Measurements from ENCODE around the gene KARS1.

Gene KARS1

DNA sequence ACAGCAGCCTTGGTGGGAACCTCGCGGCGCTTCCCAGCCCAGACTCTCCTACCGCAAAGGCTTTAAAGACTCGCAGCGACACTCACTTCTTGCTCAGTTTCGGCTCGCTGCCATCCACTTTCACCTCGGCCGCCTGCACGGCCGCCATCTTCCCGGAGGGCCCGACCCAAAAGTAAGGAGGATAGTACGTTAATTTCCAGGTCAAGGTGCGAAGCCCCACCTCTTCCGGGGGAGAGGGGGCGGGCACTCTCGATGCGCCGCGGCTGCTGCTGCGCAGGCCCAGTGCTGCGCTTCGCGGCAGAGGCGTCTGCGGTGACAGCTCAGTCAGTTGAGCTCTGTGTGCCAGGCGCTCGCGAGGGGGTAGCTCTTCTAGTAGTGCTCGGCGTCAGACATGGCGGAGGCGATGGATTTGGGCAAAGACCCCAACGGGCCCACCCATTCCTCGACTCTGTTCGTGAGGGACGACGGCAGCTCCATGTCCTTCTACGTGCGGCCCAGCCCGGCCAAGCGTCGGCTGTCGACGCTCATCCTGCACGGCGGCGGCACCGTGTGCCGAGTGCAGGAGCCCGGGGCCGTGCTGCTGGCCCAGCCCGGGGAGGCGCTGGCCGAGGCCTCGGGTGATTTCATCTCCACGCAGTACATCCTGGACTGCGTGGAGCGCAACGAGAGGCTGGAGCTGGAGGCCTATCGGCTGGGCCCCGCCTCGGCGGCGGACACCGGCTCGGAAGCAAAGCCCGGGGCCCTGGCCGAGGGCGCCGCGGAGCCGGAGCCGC, at the start of gene KARS1, which contains the start of gene TERF2IP:
TSS of gene KARS1 (minus strand) at position 174 of the 773 bp plus-strand sequence. CDS start at position 148, 26 bp downstream.
TSS of gene TERF2IP (plus strand) at position 282 of the 773 bp plus-strand sequence. CDS start at position 392, 110 bp downstream.
- peak; percentile 80 for DNase-seq

- DNase-seq = no peak
Observed at GRCh38 chr16:75695708-75696107, 48.2 kb upstream of the KARS1 start.

GRCh38 chr16:75687361-75687760, 39.9 kb upstream of the KARS1 start:
- no peak for DNase-seq

DNA sequence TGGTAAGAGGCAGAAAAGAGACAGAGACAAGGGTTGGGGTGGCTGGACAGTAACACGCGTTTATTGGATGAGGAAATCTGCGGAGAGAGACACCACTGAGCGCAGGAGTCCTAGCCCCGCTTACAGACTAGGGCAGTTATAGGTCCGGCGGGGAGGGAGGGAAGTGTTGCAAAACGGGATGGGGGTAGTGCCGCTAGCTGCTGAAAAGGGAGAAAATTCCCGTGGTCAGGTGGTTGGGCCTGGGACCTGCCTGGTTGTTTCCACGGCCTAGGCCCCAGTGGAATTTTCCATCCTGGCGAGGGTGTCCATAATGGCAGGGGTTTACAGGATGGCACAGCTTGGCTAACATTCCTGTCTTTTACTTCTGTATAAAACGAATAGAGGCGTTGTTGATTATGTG, 34.8 kb upstream of the KARS1 start:
- DNase-seq = no peak

DNA sequence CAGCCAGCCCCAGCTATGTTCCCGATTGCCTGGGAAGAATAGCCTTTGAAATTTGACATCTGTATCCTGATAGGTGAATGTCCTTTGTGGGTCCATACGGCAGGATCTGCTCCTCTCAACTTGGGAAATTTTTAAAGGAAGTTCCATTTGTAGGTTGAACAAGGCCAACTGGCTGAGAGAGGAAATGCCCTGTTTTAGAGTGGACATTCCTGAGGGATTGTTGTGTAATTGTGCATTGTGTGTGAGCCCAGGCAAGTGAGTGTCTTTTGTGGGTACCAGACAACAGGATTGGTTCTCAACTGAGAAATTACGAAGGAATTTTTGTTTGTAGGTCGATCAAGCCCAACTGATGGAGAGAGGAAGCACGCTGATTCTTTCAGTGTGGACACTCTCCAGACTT, 31.9 kb upstream of the KARS1 start:
- DNase-seq = no peak

DNA sequence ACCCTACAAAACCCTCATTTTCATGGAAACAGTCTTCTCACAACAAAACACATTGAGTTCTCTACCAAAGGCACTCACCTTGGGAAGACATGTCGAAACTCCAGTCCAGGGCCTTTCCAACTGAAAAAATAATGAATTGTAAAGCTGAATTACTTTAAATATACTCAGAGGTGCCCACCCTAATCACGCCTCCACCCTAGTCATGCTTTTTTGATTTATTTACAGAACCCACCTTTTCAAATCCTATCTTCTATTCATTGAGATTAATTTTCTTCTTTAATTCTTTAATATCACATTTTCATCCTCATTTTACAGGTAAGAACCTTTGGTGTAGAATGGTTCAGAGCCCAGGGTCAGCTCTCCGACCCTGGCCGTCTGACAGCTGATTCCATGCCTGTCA, 29.4 kb upstream of the KARS1 start, which contains the start of gene CPHXL2:
TSS of gene CPHXL2 (minus strand) at position 101 of the 400 bp plus-strand sequence. CDS start at position 91, 10 bp downstream.
- no peak for DNase-seq

DNA sequence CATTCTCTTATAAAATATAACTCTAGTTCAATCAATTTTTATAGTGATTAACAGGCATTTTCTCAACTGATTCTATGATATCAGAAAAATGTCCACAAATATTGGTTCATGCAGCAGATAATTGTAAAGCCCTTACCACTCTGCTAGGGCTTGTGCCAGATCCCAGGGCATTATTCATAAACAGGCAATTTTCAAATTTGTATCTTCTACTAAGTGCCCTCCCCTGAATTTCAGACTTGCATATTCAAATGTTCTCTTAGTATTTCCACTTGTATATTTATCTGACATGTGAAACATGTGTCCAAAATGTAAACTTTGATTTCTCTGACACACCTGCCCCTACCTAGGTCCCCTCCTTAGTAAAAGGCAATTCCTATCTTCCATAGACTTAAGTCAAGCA, 20.0 kb upstream of the KARS1 start:
- DNase-seq = no peak

- DNase-seq = no peak
Observed at GRCh38 chr16:75660726-75661302, 13.3 kb upstream of the KARS1 start.

GRCh38 chr16:75660321-75660720, 12.9 kb upstream of the KARS1 start:
- no peak for DNase-seq

DNA sequence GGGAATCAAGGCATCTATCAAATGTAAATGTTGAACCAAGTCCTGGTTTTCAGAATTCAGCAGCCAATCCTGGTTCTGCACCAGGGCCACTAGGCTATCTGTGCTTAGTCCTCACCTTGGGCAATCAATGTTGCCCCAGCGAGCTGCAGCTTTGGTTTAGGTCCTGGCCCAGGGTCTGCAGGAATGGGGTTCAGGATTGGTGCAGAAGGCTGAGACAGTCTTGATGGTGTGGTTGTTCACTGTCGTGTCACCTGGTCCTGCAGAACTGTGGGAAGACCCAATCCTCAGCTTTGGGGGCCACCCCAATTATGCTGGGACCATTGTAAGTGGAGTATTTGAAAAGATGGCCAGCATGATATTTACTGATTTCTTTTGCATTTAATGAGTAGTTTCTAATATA, 10.7 kb upstream of the KARS1 start:
- no peak for DNase-seq

DNA sequence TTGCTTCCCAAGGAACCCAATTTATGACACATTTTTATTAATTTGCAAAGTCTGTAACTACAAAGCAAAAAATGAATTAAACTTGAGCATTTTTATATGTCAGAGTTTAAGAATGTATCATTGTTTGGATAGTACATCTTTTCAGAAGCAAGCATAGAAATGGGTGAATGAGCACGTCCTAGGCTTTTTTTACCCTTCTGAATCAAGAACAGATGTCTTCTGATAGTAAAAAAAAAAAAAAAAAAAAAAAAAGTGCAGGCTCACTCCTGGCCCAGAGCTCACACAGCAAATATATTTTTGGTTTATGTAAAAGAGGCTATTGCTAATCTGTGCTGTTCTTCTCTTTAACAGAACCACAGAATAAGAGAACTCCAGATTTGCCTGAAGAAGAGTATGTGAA, 6.5 kb upstream of the KARS1 start:
- DNase-seq = peak; percentile 24

DNA sequence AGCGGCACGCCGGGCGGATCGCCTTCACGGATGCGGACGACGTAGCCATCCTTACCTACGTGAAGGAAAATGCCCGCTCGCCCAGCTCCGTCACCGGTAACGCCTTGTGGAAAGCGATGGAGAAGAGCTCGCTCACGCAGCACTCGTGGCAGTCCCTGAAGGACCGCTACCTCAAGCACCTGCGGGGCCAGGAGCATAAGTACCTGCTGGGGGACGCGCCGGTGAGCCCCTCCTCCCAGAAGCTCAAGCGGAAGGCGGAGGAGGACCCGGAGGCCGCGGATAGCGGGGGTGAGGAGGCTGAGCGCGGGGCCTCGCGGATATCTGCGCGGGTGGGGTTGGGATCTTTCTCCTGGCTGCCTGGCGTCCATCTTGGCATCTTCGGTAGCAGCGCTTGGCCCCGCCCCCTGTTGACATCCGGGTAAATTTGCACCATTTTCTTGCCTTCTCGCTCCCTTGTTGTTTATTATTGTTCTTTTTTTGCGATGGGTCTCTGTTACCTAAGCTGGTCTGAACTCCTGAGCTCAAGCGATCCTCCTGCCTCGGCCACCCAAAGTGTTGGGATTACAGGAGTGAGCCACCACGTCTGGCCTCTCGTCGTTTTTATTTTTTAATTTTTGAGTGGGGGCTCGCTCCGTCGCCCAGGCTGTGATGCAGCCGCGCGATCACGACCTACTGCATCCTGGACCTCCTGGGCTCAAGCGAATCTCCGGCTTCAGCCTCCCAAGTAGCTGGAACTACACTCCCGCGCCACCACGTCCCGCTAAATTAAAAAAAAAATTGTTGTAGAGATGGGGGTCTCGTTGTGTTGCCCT, 1.0 kb upstream of the KARS1 start:
- DNase-seq = peak; percentile 60

DNA sequence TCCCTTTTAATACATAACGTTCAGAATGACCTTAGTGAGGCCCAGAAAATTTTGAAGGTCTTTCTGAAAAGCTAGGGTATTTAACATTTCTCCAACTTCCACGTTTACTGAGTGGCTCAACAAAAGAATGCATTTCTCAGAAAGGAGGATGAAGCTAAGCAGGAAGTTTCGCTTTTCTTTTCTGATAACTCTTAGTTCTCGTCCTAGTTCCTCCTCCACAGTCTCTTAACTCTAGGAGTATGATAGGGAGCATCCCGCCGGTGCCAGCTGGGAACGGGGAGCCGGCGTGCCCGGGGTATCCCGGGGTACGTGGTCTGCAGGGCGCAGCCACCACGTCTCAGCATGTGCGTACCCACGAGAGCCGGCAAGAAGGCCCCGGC, 363 bp downstream of the KARS1 start:
- DNase-seq = no peak

DNA sequence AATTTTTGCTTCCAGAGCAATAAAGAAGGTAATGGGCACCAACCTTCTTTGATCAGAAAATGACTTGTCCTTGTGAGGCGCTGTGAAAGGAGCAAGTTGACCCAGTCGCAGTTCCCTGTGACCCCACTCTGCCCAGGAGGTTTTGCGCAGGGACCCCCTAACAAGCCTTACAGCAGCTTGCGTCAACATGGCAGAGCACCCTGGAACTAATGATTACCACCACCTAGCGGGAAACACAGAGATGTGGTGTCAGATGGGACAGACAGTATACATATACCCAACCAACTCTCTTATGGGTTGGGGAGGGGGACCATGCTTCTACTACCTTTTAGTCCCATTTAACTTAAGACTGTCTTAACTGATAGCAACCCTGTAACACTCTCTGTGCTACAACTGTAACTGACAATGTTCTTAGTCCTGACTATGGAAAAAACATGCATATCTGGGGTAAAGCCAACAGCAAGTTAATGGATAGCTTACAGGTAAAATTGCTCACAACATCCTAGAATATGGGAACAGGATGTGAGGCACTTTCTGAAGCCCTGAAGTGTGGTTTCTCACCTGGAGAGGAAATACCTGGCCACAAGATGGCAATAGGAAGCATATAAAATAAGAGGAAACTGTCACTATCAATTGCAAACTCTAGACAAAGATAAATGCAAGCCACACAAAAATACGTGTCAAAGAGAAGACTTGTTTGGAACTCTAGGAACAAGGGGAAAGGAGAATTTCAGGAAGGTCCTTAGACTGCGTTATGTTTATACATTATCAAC, 3.0 kb downstream of the KARS1 start:
- no peak for DNase-seq

- DNase-seq = no peak
Observed at GRCh38 chr16:75640598-75640997, 6.9 kb downstream of the KARS1 start.

GRCh38 chr16:75635036-75635435, 12.4 kb downstream of the KARS1 start:
- DNase-seq = no peak

DNA sequence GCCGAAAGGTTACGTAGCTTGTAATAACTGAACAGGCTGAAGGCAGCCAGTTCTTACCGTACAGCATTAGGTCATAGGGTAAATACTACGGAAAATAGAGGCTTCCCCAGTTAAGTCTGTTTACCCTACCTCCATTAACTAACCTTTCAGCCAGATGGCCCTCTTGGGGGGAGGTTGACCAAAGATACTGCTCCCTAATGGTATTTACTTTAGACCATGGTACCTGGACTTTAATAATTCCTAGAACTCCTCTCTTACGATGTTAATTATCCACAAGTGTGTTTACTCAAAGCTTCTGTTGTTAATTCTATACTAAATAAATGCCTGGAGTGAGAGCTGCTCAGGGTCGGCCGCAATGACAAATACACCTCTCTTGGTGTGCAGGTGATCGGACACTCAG, 14.6 kb downstream of the KARS1 start:
- no peak for DNase-seq

DNA sequence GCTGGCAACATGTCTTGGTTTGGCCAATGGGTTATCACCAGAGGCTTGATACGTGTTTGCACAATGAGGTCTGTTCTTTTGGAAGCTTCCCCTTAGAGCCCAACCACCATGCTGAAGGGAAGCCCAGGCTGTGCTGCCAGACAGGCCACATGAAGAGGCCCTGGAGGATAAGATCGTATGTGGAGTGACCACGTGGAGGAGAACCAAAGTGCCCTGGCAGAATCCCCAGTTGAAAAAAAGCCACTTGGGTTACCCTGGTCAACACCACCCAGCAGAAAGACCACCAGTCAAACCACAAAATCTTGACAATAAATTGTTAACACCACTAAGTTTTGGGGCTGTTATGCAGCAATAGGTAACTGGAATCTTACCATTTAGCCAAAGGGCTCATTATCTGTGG, 17.4 kb downstream of the KARS1 start:
- no peak for DNase-seq

- DNase-seq = no peak
Observed at GRCh38 chr16:75629132-75629531, 18.3 kb downstream of the KARS1 start.

GRCh38 chr16:75628351-75628750, 19.1 kb downstream of the KARS1 start:
- no peak for DNase-seq

- DNase-seq = no peak
Observed at GRCh38 chr16:75627851-75628250, 19.6 kb downstream of the KARS1 start.

DNA sequence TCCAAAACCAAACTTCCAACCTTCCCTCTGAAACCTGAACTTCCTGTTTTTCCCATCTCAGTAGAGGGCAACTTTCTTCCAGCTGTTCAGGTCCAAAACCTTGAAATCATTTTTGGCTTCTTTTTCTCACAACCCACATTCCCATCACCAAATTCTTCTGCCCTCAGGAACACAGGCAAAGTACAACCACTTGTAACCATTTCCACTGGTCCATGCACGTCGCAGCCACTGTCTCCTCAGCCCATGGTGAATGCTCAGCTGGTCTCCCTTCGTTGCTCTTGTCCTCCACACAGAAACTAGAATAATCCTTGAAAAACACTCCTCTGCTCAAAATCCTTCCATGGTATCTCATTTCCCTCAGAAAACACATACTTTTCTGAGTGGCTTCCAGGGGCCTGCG, 20.7 kb downstream of the KARS1 start:
- DNase-seq = no peak

- DNase-seq = no peak
Observed at GRCh38 chr16:75624921-75625334, 22.5 kb downstream of the KARS1 start.

All from amniotic stem cell (primary cell).